ENCODE data around the gene LRMDA. TPM values are rescaled to one million over a fixed set of nuclear protein-coding genes. Genes with fewer than 3 reads are reported as not detected.
A peak's percentile ranks its signal among the peaks of the same experiment; 100 is the strongest.

LRMDA gene
- total and polyA plus RNA-seq, 2 donors (not counting 3 experiments of a cell fraction or from before 2014, with no cell fraction given): 9.7 to 18.0 TPM

GRCh38 chr10:75688506-75689300, 257.3 kb downstream of the LRMDA start:
- Histone ChIP-seq H2AFZ (ENCODE audit: low read depth, low read length) (no peak overlapping the region), H3K4me3 (replicated peaks in 1 of 3; ENCODE audit: insufficient read depth in 1 of 3, low read depth in 1 of 3, low read length in 3 of 3) (no peak overlapping the region), H3K9ac (replicated peaks; ENCODE audit: extremely low read depth, insufficient read depth, low read length) (no peak overlapping the region), H3K9me3 (replicated peaks; ENCODE audit: control insufficient read depth, insufficient read depth, low read length) (no peaks in the 10 kb centered on the region), H4K20me1 (replicated peaks; ENCODE audit: control insufficient read depth, extremely low read depth, insufficient read depth, low read length) (no peaks in the 10 kb centered on the region), H3K9me1 (replicated peaks; ENCODE audit: control insufficient read depth, extremely low read depth, insufficient read depth, low read length) (no peaks in the 10 kb centered on the region), H3K4me1 (ENCODE audit: control insufficient read depth, extremely low read depth, insufficient read depth, low read length) (no peaks in the 10 kb centered on the region), H3K4me2 (ENCODE audit: insufficient read depth, low read length) (no peak overlapping the region), H3K79me2 (ENCODE audit: control insufficient read depth, insufficient read depth, low read length) (no peaks in the 10 kb centered on the region), H3K36me3 (ENCODE audit: control insufficient read depth in 2 of 2, extremely low read depth in 1 of 2, insufficient read depth in 2 of 2, low read length in 2 of 2) (no peaks in the 10 kb centered on the region), H3K27me3 (ENCODE audit: control insufficient read depth in 2 of 2, insufficient read depth in 2 of 2, low read length in 2 of 2) (no peaks in the 10 kb centered on the region), H3K27ac (ENCODE audit: insufficient read depth, low read depth, low read length) (no peak overlapping the region)
- intact Hi-C loops (cut with micrococcal nuclease) (no loop called here), dilution Hi-C loops (cut with MboI; ENCODE audit: extremely low pct_ligation_motif_present, low sequenced_read_pairs) (no loop called here)
- TF ChIP-seq CTCF (IDR thresholded peaks at IDR 0.05; ENCODE audit: extremely low read depth in 1 of 2, insufficient read depth in 1 of 2, low read depth in 1 of 2, low read length in 2 of 2): no peak
- no peak for TF ChIP-seq MAX (IDR thresholded peaks at IDR 0.05; ENCODE audit: insufficient read depth, insufficient read length)
- no peak for TF ChIP-seq FOS (IDR thresholded peaks at IDR 0.05; ENCODE audit: borderline replicate concordance, insufficient read depth, low read length)
- TF ChIP-seq JUN (IDR thresholded peaks at IDR 0.05; ENCODE audit: borderline replicate concordance, insufficient read depth, insufficient read length, low read depth): no peak
- TF ChIP-seq EZH2 (IDR thresholded peaks at IDR 0.05; ENCODE audit: borderline replicate concordance, low read depth, low read length, severe bottlenecking): no peak
- TF ChIP-seq GATA2 (IDR thresholded peaks at IDR 0.05; ENCODE audit: insufficient read depth, insufficient read length, low read depth, low read length): no peak
- TF ChIP-seq MYC (IDR thresholded peaks at IDR 0.05; ENCODE audit: low read depth, low read length): no peak
- TF ChIP-seq POLR2A (IDR thresholded peaks at IDR 0.05; ENCODE audit: low read depth, low read length): no peak
- no peak for TF ChIP-seq POLR2AphosphoS5 (IDR thresholded peaks at IDR 0.05; ENCODE audit: insufficient read depth, low read depth, low read length)
- peak; percentile 9 for DNase-seq (ENCODE audit: low read depth, low spot score)
- BruUV-seq (replicated peaks): no TSS peak
- ChIA-PET POLR2A (no interaction called here), CTCF (no interaction called here)
- no peak for FAIRE-seq
